ENCODE data around the gene MIB2. TPM values are rescaled to one million over a fixed set of nuclear protein-coding genes. Genes with fewer than 3 reads are reported as not detected.

MIB2 gene
- total and polyA plus RNA-seq, 8 donors = 21.5 to 871 (median 137) TPM

DNA sequence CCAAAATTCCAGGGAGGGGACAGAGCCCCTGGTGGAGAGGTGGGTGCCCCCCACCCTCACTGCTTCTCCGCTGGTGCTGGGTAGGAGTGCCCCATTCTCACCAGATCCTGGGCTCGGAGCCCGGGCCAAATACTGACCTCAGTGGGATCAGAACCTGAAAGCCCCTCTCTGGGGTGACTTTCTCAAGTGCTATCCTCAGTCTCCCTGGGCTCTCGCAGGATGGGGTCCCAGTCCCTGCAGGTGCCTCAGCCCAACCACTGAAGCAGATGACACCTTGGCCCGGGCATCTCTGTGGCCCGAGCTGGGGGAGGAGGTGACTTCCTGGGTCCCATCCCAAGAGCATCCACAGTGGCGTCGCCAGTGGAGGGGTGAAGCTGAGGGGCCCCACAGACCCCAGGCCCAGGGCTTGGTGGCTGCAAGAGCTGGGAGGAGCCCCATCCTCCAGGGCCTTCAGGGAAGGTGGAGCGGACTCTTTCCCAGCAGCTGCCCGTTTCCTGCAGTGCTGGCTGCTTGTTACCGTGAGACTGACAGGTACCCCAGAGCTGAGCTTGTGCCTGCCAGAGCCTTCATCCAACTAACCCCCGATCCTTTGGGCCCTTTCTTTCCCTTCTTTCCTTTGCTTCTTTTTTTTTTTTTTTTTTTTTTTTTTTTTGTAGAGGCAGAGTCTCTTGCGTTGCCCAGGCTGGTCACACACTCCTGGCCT is 11.5 kb upstream of the MIB2 start:
- Histone ChIP-seq H3K27me3 (peaks cover 13 to 60% (median 22%) of the 10 kb centered on the region in 3 donors), H3K4me3 (no peak overlapping the region), H3K4me1 (peaks cover 13 to 19% (median 15%) of the 10 kb centered on the region in 4 donors), H3K27ac (no peak overlapping the region), H3K36me3 (no peaks in the 10 kb centered on the region), H3K9me3 (no peaks in the 10 kb centered on the region)
- TF ChIP-seq, protein P1, sequence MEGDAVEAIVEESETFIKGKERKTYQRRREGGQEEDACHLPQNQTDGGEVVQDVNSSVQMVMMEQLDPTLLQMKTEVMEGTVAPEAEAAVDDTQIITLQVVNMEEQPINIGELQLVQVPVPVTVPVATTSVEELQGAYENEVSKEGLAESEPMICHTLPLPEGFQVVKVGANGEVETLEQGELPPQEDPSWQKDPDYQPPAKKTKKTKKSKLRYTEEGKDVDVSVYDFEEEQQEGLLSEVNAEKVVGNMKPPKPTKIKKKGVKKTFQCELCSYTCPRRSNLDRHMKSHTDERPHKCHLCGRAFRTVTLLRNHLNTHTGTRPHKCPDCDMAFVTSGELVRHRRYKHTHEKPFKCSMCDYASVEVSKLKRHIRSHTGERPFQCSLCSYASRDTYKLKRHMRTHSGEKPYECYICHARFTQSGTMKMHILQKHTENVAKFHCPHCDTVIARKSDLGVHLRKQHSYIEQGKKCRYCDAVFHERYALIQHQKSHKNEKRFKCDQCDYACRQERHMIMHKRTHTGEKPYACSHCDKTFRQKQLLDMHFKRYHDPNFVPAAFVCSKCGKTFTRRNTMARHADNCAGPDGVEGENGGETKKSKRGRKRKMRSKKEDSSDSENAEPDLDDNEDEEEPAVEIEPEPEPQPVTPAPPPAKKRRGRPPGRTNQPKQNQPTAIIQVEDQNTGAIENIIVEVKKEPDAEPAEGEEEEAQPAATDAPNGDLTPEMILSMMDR (IDR thresholded peaks at IDR 0.05) = no peak
- TF ChIP-seq POLR2A (IDR thresholded peaks at IDR 0.05) = no peak
- TF ChIP-seq EP300 (IDR thresholded peaks at IDR 0.05) = no peak
- no peak for TF ChIP-seq POLR2AphosphoS5 (IDR thresholded peaks at IDR 0.05)
- DNase-seq = no peak
- WGBS, 5 donors = 64 to 74% (median 70%) methylated on average over 8 to 13 of the region's 13 CpGs
- intact Hi-C loops (cut with DNase I; ENCODE audit: low total_unique reads) = no loop called here

- Histone ChIP-seq H3K36me3 (no peaks in the 10 kb centered on the region), H3K27me3 (peaks cover 13 to 53% (median 16%) of the 10 kb centered on the region in 3 donors), H3K9me3 (no peaks in the 10 kb centered on the region), H3K4me3 (no peak overlapping the region), H3K27ac (no peak overlapping the region), H3K4me1 (peaks cover 7 to 12% (median 9%) of the 10 kb centered on the region in 4 donors)
- intact Hi-C loops (cut with DNase I; ENCODE audit: low total_unique reads) = no loop called here
- DNase-seq = no peak
- TF ChIP-seq POLR2AphosphoS5 (IDR thresholded peaks at IDR 0.05) (no peak), POLR2A (IDR thresholded peaks at IDR 0.05) (no peak), EP300 (IDR thresholded peaks at IDR 0.05) (no peak)
- TF ChIP-seq, protein P1 (IDR thresholded peaks at IDR 0.05) = no peak
- WGBS, 5 donors = 73 to 87% (median 78%) methylated on average over 11 to 15 of the region's 15 CpGs
Observed at GRCh38 chr1:1604374-1605033, 10.8 kb upstream of the MIB2 start.

GRCh38 chr1:1605034-1605591 is 10.2 kb upstream of the MIB2 start:
- TF ChIP-seq, protein P1 (IDR thresholded peaks at IDR 0.05) = no peak
- TF ChIP-seq EP300 (IDR thresholded peaks at IDR 0.05) = no peak
- no peak for TF ChIP-seq POLR2AphosphoS5 (IDR thresholded peaks at IDR 0.05)
- no peak for TF ChIP-seq POLR2A (IDR thresholded peaks at IDR 0.05)
- Histone ChIP-seq H3K27me3 (peaks cover 12 to 50% (median 16%) of the 10 kb centered on the region in 3 donors), H3K36me3 (no peaks in the 10 kb centered on the region), H3K4me1 (peaks cover 5 to 10% (median 8%) of the 10 kb centered on the region in 4 donors), H3K4me3 (no peak overlapping the region), H3K9me3 (no peaks in the 10 kb centered on the region), H3K27ac (no peak overlapping the region)
- no peak for DNase-seq
- intact Hi-C loops (cut with DNase I; ENCODE audit: low total_unique reads) = no loop called here
- WGBS, 5 donors = 67 to 80% (median 77%) methylated on average over 14 of the region's 14 CpGs

DNA sequence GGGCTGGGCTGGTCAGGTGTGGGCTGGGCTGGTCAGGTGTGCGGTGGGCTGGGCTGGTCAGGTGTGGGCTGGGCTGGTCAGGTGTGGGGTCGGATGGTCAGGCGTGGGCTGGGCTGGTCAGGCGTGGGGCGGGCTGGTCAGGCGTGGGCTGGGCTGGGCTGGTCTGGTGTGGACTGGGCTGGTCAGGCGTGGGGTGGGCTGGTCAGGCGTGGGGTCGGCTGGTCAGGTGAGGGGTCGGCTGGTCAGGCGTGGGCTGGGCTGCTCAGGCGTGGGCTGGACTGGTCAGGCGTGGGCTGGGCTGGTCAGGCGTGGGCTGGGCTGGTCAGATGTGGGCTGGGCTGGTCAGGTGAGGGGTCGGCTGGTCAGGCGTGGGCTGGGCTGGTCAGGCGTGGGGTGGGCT is 9.6 kb upstream of the MIB2 start:
- intact Hi-C loops (cut with DNase I; ENCODE audit: low total_unique reads) = no loop called here
- Histone ChIP-seq H3K9me3 (no peaks in the 10 kb centered on the region), H3K4me3 (no peak overlapping the region), H3K27me3 (peaks cover 7 to 44% (median 10%) of the 10 kb centered on the region in 3 donors), H3K36me3 (no peaks in the 10 kb centered on the region), H3K27ac (no peak overlapping the region), H3K4me1 (peaks cover 0 to 4% (median 1%) of the 10 kb centered on the region in 4 donors)
- WGBS, 5 donors = 79 to 89% (median 85%) methylated on average over 12 to 17 of the region's 17 CpGs
- DNase-seq = no peak
- TF ChIP-seq, protein P1 (IDR thresholded peaks at IDR 0.05) = no peak
- TF ChIP-seq EP300 (IDR thresholded peaks at IDR 0.05) (no peak), POLR2A (IDR thresholded peaks at IDR 0.05) (no peak), POLR2AphosphoS5 (IDR thresholded peaks at IDR 0.05) (no peak)

Measured in stomach (tissue), 9 donors.